Muscle layer of duodenum (tissue), 2 donors: ENCODE measurements around the gene SLC4A1AP.
"Not testable (repeated sequence)": the region's sequence is repeated elsewhere in the genome, so short reads cannot be mapped to it uniquely, and the experiment has no call there.

Experiments used
- H3K27ac ChIP-seq: one replicate; pipeline ENCODE4 v1.7.0; 2013; ENCODE audit warnings: mild to moderate bottlenecking, low read length
- H3K27me3 ChIP-seq: one replicate; pipeline ENCODE4 v1.7.0; 2013; ENCODE audit warnings: low read depth, mild to moderate bottlenecking, control low read depth, low read length
- H3K36me3 ChIP-seq, 2 donors: one replicate each; pipeline ENCODE4 v1.7.0; 2013; ENCODE audit warnings: low read length in 2 of 2, control low read depth in 1 of 2, mild to moderate bottlenecking in 1 of 2; ENCODE audit not compliant: insufficient read depth in 2 of 2, control insufficient read depth in 1 of 2
- H3K4me1 ChIP-seq, 2 donors: one replicate each; pipeline ENCODE4 v1.7.0; 2013; ENCODE audit warnings: low read length in 2 of 2, mild to moderate bottlenecking in 2 of 2, control low read depth in 1 of 2, moderate library complexity in 1 of 2; ENCODE audit not compliant: insufficient read depth in 2 of 2, control insufficient read depth in 1 of 2
- H3K4me3 ChIP-seq, 2 donors: one replicate each; pipeline ENCODE4 v1.7.0; 2013; ENCODE audit warnings: low read length in 2 of 2, low read depth in 1 of 2, mild to moderate bottlenecking in 1 of 2
- H3K9me3 ChIP-seq, 2 donors: one replicate each; pipeline ENCODE4 v1.7.0; 2013; ENCODE audit warnings: low read length in 2 of 2, control low read depth in 1 of 2, mild to moderate bottlenecking in 1 of 2; ENCODE audit not compliant: control insufficient read depth in 1 of 2
- donor health status: healthy.

Gene SLC4A1AP

DNA sequence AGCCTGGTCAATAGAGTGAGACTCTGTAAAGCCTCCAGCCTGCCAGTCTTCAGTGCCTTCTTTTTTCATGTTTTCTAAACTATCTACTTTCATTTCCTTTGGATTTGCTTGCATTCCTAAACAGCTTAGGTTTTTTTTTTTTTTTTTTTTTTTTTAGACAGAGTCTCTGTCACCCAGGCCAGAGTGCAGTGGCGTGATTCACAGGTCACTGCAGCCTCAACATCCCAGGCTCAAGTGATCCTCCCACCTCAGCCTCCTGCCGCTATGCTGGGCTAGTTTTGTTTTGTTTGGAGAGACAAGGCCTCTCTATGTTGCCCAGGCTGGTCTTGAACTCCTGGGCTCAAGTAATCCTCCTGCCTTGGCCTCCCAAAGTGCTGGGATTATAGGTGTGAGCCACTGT is 33.4 kb upstream of the SLC4A1AP start:
- H3K36me3 ChIP-seq: peaks cover 25 to 39% of the 10 kb centered on the region in 2 donors
- not testable (repeated sequence) for H3K27me3 ChIP-seq, H3K9me3 ChIP-seq, H3K4me3 ChIP-seq, H3K27ac ChIP-seq
- peaks cover 11 to 23% of the 10 kb centered on the region in 2 donors for H3K4me1 ChIP-seq

DNA sequence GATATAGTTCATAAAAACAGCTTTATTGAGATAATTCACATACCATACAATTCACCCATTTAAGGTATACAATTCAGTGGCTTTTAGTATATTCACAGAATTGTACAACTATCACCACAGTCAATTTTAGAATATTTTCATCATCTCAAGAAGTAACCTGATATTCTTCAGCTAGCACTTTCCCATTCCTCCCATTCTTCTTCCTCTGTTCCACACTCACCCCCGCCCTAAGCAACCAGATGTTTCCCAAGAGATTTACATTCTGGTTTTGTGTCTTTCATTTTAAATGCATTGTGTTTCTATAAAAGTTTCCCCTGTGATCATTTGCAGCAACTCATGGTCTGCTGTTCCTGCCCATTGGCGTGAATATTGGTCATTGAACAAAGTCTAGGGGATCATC is 29.4 kb upstream of the SLC4A1AP start:
- Histone ChIP-seq H3K4me1 (peaks cover 5 to 9% of the 10 kb centered on the region in 2 donors), H3K4me3 (no peak overlapping the region), H3K36me3 (peaks cover 48 to 73% of the 10 kb centered on the region in 2 donors), H3K9me3 (no peaks in the 10 kb centered on the region), H3K27ac (no peak overlapping the region), H3K27me3 (no peaks in the 10 kb centered on the region)

DNA sequence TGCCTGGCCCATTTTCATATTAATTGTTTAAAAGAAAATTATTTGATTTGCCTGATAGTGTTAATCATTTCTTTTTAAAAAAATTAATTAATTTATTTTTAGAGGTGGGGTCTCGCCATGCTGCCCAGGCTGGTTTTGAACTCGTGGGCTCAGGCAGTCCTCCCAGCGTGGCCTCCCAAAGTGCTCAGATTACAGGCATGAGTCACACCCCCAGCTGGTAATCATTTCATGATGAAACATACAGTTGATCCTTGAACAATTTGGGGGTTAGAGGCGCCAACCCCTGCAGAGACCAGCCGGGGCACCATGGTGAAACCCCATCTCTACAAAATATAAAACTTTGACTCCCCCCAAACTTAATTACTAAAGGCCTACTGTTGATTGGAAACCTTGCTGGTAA is 26.9 kb upstream of the SLC4A1AP start:
- peaks cover 55 to 81% of the 10 kb centered on the region in 2 donors for H3K36me3 ChIP-seq
- no peaks in the 10 kb centered on the region for H3K27me3 ChIP-seq
- H3K9me3 ChIP-seq: no peaks in the 10 kb centered on the region
- no peaks in the 10 kb centered on the region for H3K4me1 ChIP-seq
- no peak overlapping the region for H3K4me3 ChIP-seq
- no peak overlapping the region for H3K27ac ChIP-seq

DNA sequence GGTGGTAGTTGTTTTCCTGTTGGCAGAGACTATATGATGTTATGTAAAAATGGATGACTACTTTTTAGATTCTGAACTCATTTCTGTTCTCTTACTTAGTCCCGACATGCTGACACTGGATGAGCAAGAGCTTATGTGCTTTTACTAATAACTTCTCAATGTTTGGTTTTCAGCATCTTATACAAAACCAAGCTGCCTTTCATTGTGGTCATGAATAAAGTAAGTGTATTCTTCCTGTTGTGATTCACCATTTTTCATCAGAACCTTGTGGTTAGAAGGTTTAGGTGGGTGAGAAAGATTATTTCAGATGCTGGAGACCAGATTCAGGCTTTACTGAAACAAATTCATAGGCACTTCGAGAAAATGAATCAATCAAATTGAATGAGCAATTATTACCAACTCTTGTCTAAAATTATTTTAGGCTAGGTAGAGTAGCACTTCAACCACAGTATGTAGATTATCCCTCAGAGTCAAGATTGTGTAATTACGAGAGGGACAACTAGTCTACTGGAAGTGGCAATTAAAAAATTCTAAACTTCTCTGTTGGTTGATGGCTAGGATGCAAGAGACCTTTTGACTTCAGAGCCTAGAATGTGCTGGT is 25.6 kb upstream of the SLC4A1AP start:
- no peaks in the 10 kb centered on the region for H3K27me3 ChIP-seq
- peaks cover 47 to 86% of the 10 kb centered on the region in 2 donors for H3K36me3 ChIP-seq
- H3K27ac ChIP-seq: no peak overlapping the region

DNA sequence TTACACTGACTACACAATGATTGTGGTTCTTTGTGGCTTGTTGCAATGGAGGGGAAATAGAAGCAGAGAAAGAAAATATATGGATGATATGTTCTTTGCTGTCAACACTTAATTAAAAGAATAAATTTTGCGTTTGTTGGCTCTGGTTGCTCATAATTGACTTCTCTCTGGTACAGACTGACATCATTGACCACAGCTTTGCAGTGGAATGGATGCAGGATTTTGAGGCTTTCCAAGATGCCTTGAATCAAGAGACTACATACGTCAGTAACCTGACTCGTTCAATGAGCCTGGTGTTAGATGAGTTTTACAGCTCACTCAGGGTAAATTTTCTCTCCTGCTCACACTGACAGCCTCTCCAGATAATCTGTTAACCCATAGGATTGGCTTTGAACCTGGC is 25.0 kb upstream of the SLC4A1AP start:
- Histone ChIP-seq H3K27ac (no peak overlapping the region), H3K36me3 (peaks cover 52 to 83% of the 10 kb centered on the region in 2 donors), H3K4me3 (no peak overlapping the region), H3K9me3 (no peaks in the 10 kb centered on the region), H3K4me1 (no peaks in the 10 kb centered on the region), H3K27me3 (no peaks in the 10 kb centered on the region)

More for the DNA sequence above, 25.6 kb upstream of the SLC4A1AP start:
- no peaks in the 10 kb centered on the region for H3K9me3 ChIP-seq
- H3K4me3 ChIP-seq: no peak overlapping the region
- no peaks in the 10 kb centered on the region for H3K4me1 ChIP-seq

DNA sequence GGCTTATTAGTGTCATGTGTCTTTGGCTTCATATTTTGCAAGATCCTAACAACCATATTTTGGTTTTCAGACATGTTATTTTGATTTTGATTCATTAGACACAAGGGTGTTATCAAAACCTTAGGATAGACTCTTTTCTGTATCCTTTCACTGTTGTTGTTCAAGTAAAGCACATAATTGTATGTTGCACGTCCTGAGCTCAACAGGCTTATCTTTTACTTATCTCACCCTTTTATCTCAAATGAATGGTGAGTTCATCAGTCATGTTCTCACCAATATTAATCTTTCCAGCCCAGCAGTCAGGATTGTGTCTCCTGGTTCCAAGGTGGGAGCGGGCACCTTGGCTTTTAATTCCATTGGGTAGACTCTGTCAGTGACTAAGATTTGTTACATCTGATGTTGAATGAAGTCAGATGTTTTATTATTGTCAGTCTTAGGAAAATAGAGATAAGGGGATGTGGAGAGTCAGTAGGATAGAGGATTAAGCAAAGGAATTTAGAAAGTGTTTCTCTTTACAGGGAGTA is 22.9 kb upstream of the SLC4A1AP start:
- no peaks in the 10 kb centered on the region for H3K4me1 ChIP-seq
- no peaks in the 10 kb centered on the region for H3K27me3 ChIP-seq
- peaks cover 37 to 76% of the 10 kb centered on the region in 2 donors for H3K36me3 ChIP-seq
- H3K4me3 ChIP-seq: no peak overlapping the region
- H3K9me3 ChIP-seq: no peaks in the 10 kb centered on the region
- no peak overlapping the region for H3K27ac ChIP-seq

DNA sequence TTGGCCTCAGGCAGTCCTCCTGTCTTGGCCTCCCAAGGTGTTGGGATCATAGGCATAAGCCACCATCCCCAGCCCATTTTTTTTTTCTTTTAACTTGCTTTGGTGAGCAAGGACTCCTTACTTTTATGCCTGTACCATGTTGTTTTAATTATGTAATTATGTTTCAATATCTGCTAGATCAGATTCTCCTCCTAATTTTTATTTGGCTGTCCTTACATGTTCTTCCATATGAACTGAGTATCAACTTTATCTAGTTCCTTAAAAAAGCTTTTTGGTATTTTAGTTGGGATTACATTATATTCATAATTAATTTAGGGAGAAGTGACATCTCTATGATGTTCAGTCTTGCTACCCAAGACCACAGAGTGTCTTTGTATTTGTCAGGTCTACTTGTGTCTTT is 18.5 kb upstream of the SLC4A1AP start:
- no peak overlapping the region for H3K4me3 ChIP-seq
- no peak overlapping the region for H3K27ac ChIP-seq
- peaks cover 37 to 73% of the 10 kb centered on the region in 2 donors for H3K36me3 ChIP-seq
- no peaks in the 10 kb centered on the region for H3K4me1 ChIP-seq
- no peaks in the 10 kb centered on the region for H3K27me3 ChIP-seq
- no peaks in the 10 kb centered on the region for H3K9me3 ChIP-seq

DNA sequence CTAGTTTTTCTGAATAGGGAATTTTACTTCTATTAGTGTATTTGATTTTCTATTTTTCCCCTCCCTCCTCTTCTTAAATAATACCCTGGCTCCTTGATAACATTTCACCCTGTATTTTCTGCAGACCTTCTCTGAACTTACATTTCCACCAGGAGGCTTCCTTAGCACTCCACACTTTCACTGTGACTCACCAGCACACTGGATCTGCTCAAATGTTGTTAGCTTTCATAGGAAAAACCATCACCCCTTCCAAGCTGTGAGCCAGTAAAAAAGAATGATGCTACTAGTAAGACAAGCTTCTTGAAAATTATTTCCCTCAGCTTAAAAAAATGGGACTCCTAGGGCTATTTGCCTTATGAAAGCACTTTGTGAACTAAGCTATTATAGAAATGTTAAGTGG is 16.4 kb upstream of the SLC4A1AP start:
- H3K27me3 ChIP-seq: no peaks in the 10 kb centered on the region
- peaks cover 47 to 72% of the 10 kb centered on the region in 2 donors for H3K36me3 ChIP-seq
- no peak overlapping the region for H3K4me3 ChIP-seq
- no peak overlapping the region for H3K27ac ChIP-seq
- H3K4me1 ChIP-seq: no peaks in the 10 kb centered on the region
- H3K9me3 ChIP-seq: no peaks in the 10 kb centered on the region

DNA sequence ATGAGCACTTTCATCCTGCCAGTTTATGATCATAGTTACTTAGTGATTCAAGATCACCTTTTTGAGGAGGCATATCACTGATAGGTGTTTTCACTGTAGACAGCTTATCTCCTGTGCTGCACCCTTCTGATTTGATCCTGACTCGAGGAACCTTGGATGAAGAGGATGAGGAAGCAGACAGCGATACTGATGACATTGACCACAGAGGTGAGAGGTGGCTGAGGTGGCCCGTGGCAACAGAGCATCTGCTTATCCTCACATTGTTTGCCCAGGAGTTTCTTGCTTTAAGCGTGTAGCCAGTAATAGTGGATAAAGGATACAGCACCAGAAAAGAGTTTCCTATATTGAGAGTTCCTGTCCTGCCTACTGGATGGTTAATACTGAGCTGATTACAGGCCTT is 16.0 kb upstream of the SLC4A1AP start:
- peaks cover 51 to 72% of the 10 kb centered on the region in 2 donors for H3K36me3 ChIP-seq
- no peak overlapping the region for H3K4me3 ChIP-seq
- H3K27ac ChIP-seq: no peak overlapping the region
- H3K4me1 ChIP-seq: no peaks in the 10 kb centered on the region
- H3K27me3 ChIP-seq: no peaks in the 10 kb centered on the region
- H3K9me3 ChIP-seq: no peaks in the 10 kb centered on the region

DNA sequence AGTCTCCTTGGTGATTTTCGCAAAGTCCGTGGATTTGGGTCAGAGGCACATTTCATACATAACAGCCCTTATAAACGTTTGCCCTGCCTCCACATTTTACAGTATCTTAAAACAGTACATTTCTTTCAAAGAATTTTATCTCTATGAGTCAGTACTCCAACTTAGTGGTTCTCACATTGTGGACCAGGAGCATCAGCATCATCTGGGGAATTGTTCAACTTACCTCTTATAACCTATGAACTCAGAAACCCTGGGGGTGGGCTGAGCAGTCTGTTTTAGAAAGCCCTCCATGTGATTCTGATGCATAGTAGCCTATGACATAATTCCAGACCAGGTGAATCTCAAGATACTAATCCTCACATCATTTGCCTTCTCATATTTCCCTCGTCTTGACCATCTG is 12.6 kb upstream of the SLC4A1AP start:
- Histone ChIP-seq H3K4me1 (no peaks in the 10 kb centered on the region), H3K9me3 (no peaks in the 10 kb centered on the region), H3K27me3 (no peaks in the 10 kb centered on the region), H3K27ac (no peak overlapping the region), H3K4me3 (no peak overlapping the region), H3K36me3 (peaks cover 70 to 90% of the 10 kb centered on the region in 2 donors)

DNA sequence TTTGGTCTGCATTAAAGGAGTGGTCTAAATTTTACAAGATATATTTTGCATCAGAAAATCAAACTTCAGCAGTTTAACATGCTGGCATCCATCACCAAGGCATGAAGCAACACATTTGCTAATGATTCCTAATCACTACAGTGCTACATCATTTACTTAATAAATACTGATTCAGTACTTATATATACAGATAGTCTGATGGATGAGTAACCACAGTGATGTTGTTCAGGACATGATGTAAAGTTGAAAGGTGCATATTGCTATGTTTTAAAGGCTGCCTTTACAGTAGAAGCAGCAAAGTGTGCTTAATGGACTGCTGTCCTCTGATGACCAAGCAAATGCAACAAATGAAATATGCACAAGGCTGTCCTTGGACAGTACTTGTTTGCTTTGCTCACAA is 11.3 kb upstream of the SLC4A1AP start:
- Histone ChIP-seq H3K27ac (no peak overlapping the region), H3K27me3 (no peaks in the 10 kb centered on the region), H3K36me3 (peaks cover 65 to 95% of the 10 kb centered on the region in 2 donors), H3K9me3 (no peaks in the 10 kb centered on the region), H3K4me1 (no peaks in the 10 kb centered on the region), H3K4me3 (no peak overlapping the region)

DNA sequence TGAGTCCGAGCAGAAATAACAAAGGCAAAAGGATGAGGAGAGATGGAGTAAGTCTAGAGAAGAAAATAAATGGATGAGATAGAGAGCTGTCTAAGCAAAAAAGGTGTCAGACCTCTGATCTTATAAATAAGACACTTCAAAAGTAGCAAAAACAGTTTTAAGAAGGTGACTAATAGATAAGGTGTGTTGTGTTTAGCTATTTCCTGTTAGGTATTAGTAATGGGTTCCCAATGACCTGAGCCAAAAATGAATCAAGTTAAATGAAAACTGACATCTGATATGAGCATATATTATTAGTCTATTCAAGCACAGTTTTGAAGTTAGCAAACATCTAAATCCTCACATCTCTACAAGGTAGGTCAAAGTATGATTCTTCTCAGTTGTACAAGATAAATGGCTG is 10.9 kb upstream of the SLC4A1AP start:
- Histone ChIP-seq H3K9me3 (no peaks in the 10 kb centered on the region), H3K27ac (no peak overlapping the region), H3K27me3 (no peaks in the 10 kb centered on the region), H3K4me1 (no peaks in the 10 kb centered on the region), H3K36me3 (peaks cover 63 to 95% of the 10 kb centered on the region in 2 donors), H3K4me3 (no peak overlapping the region)
